HG02642 (cell line): ENCODE results near the gene TSHZ2.
"Not testable (repeated sequence)": the region's sequence is repeated elsewhere in the genome, so short reads cannot be mapped to it uniquely, and the experiment has no call there.

Experiments
- ATAC-seq: cut with Tn5 transposase; IDR thresholded peaks from one replicate; pipeline ENCODE4 v1.9.1; 2021; ENCODE audit warnings: mild to moderate bottlenecking; ENCODE audit not compliant: unreplicated experiment, poor library complexity

Gene TSHZ2

DNA sequence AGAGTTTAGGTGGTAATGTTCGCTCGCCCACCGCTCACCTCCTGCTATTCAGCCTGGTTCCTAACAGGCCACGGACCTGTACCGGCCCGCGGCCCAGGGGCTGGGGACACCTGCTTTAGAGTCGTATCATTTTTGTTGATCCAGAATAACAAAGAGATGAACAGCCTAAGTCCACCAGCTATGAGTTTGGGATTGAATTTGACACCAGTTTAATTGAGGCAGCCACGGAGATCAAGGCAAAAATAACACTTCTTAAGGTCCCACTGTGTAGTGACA, 108.5 kb downstream of the TSHZ2 start:
- no peak for ATAC-seq

DNA sequence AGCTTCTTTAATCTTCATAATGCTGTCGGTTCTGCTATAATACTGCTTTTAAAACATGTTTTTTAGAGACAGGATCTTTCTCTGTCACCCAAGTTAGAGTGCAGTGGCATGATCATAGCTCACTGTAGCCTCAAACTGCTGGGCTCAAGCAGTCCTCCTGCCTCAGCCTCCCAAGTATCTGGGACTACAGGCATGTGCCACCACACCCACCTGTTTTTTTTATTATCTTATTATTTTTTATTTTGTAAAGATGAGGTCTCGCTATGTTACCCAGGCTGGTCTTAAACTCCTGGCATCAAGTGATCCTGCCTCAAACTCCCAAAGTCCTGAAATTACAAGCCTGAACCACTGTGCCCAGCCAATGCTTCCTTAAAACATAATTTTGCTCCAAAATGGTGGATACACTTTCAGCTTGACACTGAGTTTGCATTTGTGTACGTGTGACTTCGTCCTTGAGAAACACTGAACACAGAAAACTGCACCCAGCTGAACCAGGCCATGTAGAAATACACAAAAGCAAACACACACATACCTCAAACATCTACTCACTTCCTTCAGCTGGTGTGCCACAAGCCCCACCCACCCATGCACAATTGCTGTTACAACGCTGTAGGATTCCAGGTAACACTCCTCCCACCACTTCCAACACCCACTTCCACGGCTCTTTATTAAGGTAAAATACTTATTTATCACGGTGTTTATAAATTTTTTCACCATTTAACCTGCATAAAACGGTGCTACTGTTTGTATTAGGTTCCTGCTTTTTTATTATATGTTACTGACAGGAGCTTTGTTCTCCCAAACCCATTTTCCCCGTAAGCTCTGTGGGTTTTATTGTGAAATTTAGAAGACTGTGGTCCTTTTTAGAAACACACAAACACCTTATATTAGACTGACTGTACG, 109.1 kb downstream of the TSHZ2 start:
- no peak for ATAC-seq

DNA sequence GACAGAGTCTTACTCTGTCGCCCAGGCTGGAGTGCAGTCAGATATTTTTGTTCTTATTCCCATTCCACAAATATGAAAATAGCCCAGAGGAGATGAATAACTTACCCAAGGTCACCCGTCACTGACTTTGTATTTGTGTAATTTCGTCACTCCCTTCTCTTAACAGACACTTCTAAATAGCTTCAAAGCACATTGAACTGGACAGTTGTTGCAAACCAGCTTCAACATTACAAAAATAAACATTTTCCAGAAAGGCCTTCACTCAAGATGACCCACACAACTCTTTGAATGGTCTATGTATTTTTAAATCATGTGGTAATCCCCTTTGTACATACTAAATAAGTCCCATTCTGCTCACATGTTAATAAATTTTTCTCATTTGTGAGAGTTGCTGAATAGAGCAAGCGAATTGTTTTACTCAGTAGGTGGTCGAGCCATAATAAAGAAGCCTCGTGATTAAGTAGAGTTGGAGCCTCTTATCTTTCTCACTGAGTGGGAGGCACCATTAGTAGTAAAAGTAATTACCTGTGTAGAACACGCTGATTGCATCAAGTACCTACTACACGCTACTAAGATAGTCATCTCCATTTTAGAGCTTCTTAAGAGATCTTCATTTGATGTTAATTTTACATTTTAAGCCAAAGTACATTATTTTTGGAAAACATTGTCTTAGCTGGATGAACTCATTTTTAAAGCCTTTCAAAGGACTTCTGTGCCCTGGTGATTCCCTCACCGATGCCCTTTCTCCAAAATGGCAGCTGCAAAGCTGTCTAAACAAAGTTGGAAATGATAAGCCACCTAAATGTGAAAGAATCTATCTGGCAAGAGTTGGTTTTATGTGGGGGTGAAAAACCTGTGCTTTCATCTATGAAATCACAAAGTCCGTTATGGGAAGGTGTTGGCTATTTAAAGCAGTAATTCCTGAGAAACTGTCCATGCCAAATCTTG, 110.0 kb downstream of the TSHZ2 start:
- no peak for ATAC-seq

DNA sequence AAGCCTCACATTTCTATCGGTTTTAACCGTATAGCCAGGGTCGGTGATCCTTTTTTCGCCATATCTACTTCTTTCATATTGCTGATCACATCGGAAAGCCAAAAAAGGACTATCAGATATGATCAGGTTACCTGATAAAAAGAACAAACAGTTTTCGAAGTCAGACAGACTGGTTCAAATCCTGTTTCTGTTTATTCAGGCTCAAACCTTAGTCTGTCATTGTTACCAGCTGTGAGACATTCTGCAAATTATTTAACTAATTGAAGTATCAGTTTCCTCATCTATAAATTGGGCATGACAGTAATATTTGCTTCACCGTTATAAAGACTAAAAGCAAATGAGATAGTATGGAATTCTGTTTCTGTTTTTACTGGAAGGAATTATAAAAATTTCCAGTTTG, 111.3 kb downstream of the TSHZ2 start:
- no peak for ATAC-seq

- ATAC-seq = no peak
Measured at GRCh38 chr20:53084408-53084997, 112.3 kb downstream of the TSHZ2 start.

DNA sequence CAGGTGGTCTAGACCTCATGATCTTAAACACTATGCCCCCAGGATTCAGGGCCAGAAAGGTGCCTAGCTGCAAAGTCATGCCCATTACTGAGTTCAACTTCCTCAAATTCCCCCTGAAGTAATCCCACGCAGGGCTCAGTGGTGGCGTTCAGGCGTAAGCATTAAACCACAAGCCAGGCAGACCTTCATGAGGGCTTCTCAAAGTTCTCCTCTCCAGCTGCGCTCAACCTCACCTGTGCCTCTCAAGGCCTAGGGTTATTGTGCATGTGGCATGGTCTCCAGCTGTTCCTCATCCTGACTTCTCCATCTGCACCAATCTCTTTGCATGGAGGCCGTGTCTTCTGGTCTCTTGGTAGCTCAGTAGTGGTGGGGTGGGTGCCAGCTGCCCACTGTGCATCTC, 113.6 kb downstream of the TSHZ2 start:
- no peak for ATAC-seq

- ATAC-seq = no peak
Measured at GRCh38 chr20:53087037-53087777, 115.0 kb downstream of the TSHZ2 start.

DNA sequence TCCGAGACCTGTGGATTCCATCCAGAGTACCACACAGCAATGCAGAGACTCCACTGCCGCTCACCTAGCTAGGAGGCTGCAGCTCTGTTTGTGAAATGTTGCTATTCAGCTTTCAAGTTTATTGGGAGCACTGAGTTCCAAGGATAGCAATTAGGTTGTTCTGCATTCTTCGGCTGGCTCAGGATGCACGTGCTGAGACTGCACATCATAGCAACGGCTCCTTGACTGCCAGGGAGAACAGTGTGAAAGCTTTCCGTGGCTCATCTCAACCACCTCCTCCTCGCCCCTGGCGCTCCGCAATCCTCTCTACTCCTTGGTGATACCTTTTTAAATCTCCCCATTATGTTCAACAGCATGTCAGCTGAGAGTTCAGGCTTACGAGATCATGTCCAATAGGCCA, 116.6 kb downstream of the TSHZ2 start:
- no peak for ATAC-seq

- not testable (repeated sequence) for ATAC-seq
Measured at GRCh38 chr20:53089851-53090250, 117.7 kb downstream of the TSHZ2 start.

- no peak for ATAC-seq
Measured at GRCh38 chr20:53091789-53092188, 119.6 kb downstream of the TSHZ2 start.

DNA sequence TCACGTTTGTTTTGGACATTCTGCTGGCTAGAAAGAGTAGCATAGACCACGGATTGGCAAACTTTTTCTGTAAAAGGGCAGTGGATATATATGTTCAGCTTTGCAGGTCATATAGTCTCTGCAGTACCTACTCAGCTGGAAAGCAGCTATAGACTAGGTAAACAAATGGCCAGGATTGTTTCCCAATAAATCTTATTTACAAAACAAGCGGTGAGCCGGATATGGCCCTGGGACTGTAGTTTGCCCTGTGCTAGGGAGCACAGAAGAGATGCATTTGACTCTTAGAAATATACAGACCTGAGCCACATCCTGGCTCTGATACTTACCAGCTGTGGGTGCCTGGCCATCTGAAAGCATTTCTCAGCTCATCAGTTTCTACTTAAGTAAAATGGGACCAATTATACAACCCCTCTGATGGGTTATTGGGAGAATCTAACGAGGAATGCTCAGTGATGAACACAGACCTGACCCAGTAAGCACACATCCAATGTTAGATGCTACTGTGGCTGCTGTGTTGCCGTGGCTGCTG, 120.7 kb downstream of the TSHZ2 start:
- no peak for ATAC-seq

DNA sequence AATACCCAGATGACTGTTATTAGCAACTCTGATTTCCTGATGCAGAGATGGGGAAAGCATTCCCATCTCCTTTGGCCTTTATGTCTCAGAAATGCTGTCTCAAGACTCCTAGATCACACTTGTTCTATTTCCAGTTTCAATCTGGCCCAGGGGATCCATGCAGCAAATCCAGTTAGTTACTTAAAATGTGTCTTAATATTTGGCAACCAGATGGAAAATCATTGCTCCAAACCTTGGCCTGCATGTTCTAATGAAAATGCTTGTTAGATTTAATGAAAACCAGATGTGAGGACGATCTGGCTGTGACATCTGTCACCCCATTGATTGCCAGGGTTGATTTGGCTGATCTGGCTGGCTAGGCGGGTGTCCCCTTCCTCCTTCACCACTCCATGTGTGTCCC, 125.2 kb downstream of the TSHZ2 start:
- ATAC-seq = no peak

GRCh38 chr20:53097791-53098190, 125.6 kb downstream of the TSHZ2 start:
- no peak for ATAC-seq

GRCh38 chr20:53098621-53099020, 126.5 kb downstream of the TSHZ2 start:
- no peak for ATAC-seq

- no peak for ATAC-seq
Measured at GRCh38 chr20:53099856-53100255, 127.7 kb downstream of the TSHZ2 start.

- ATAC-seq = no peak
Measured at GRCh38 chr20:53100476-53100911, 128.3 kb downstream of the TSHZ2 start.

GRCh38 chr20:53101992-53102760, 130.0 kb downstream of the TSHZ2 start:
- ATAC-seq = no peak

- no peak for ATAC-seq
Measured at GRCh38 chr20:53103124-53103523, 131.0 kb downstream of the TSHZ2 start.

- ATAC-seq = no peak
Measured at GRCh38 chr20:53104884-53105283, 132.7 kb downstream of the TSHZ2 start.
